Bronchus fibroblast of lung (primary cell): ENCODE measurements around the gene PRPSAP2. TPM values are rescaled to one million over a fixed set of nuclear protein-coding genes. Genes with fewer than 3 reads are reported as not detected.

Experiments used
- total RNA-seq: library from RNA; depleted of rRNA; stranded (reverse); fragments of >200 nt; gene quantifications from 2 replicates; pipeline ENCODE4 v1.2.3, GENCODE V29; 2015

The PRPSAP2 gene, protein sequence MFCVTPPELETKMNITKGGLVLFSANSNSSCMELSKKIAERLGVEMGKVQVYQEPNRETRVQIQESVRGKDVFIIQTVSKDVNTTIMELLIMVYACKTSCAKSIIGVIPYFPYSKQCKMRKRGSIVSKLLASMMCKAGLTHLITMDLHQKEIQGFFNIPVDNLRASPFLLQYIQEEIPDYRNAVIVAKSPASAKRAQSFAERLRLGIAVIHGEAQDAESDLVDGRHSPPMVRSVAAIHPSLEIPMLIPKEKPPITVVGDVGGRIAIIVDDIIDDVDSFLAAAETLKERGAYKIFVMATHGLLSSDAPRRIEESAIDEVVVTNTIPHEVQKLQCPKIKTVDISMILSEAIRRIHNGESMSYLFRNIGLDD
- 22.9 and 30.9 TPM in 2 replicates for total RNA-seq

DNA sequence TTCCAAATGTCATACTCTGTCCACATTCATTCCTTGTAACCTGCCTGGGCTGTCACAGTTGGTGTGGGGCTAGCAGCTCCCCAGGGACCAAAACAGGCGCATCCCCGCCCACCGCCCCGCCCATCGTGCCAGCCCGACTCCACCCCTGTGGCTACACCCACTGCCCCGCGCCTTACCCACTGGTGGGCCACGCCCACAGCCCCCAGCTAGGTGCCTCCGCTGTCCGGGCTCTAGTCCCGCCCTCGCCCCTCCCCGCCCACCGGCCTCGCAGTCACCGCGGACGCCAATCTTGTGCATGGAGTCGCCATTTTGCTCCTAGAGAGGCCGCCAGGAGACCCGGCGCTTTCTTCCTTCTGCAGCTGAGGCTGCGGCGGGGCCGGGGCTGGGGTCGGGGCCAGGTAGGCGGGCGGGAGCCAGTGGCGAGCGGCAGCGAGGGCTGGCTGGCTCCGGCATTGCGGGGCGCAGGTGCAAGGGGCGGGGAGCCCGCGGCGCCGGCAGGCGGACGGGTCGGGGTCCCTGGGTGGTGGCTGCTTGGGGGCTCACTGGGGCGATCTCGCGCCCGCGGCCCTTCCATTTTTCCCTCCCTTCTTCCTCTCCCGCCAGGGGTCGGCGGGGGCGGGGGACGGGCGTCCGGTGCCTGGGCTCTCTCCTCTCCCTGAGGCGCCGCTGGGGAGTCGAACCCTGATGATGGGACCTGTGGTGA, at the start of gene PRPSAP2:
TSS of gene PRPSAP2 (plus strand) at position 268 of the 703 bp plus-strand sequence. CDS start 7,703 bp downstream, outside the sequence.

DNA sequence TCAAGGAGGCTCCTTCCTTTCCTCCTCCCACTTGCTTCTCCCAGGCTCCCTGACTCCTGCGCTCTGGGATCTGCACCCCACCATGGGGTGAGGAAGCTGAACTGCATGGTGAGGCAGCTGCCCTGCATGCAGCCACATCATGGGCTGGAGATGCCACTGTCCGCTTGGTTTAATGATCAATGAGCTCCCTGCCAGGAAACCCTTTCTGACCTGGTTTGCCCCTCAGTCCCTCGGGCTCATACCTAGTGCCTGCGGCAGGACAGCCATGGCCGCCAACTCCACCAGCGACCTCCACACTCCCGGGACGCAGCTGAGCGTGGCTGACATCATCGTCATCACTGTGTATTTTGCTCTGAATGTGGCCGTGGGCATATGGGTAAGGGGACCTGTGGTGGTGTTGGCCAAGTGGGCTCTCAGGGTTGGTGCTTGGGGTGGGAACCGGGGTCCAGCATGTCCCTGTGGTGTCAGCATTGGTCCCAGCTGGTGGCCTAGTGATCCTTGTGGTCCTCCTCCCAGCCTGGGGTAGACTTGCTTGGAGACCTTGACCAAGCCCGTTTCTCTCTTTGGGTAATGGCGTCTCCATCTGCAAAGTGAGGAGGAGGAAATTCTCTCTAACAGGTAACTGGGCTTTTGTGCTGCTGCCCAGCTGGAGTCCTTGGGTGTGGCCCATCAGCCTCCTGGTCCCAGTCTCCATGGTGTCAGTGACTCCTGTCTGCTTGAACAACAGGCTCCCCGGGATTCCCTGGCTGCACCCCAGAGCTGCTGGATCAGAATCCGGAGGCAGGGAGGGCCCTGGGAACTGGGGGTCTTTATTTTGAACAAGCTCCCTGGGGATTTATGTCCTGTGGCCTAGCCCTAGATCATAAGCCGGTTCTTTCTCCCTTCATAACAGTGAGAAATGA, 94.3 kb downstream of the PRPSAP2 start, which contains the start of gene SLC5A10:
TSS of gene SLC5A10 (plus strand) at position 225 of the 902 bp plus-strand sequence. CDS start at position 266, 41 bp downstream.

Other genes starting within 250 kb of the PRPSAP2 start
- not detected in 2 replicates for gene TBC1D28, start 213.7 kb upstream of the PRPSAP2 start, total RNA-seq
- gene FOXO3B, start 175.8 kb upstream of the PRPSAP2 start, total RNA-seq, result 6.1 and 7.3 TPM in 2 replicates
- not detected in 2 replicates for gene FBXW10, start 114.1 kb upstream of the PRPSAP2 start, total RNA-seq
- 16.2 and 21.9 TPM in 2 replicates for gene TVP23B, start 76.9 kb upstream of the PRPSAP2 start, total RNA-seq
- gene SLC5A10, start 94.0 kb downstream of the PRPSAP2 start, total RNA-seq, result not detected in 2 replicates
- gene FAM83G, start 146.6 kb downstream of the PRPSAP2 start, total RNA-seq, result 11.4 and 11.6 TPM in 2 replicates
- under 0.01 TPM in 1 of 2 replicates, not detected in the other for gene GRAP, start 188.8 kb downstream of the PRPSAP2 start, total RNA-seq